DND-41 (cell line): Measurements from ENCODE around the gene SLC5A6.
"Not testable (repeated sequence)": the region's sequence is repeated elsewhere in the genome, so short reads cannot be mapped to it uniquely, and the experiment has no call there.

ENCODE experiments used
- ATAC-seq: fragments of 200-7000 bp; cut with Tn5 transposase; 3 replicates; pipeline ENCODE4 v1.9.1; 2021; ENCODE audit warnings: low read depth; ENCODE audit not compliant: insufficient read depth
- DNase-seq: peaks from one replicate; pipeline ENCODE4 v3.0.0-alpha.2; 2020
- H2AFZ ChIP-seq: 2 replicates; pipeline ENCODE4 v1.6.0; 2012; ENCODE audit warnings: low read depth, low read length
- H3K27ac ChIP-seq: 2 replicates; pipeline ENCODE4 v1.5.1; 2012; ENCODE audit warnings: low read length, inconsistent platforms
- H3K27me3 ChIP-seq: fragments of 200-600 bp; sonication (generic); 2 replicates; pipeline ENCODE4 v1.6.0; 2012; ENCODE audit warnings: low read length, mild to moderate bottlenecking, inconsistent platforms; ENCODE audit not compliant: insufficient read depth, poor library complexity
- H3K36me3 ChIP-seq: 2 replicates; pipeline ENCODE4 v1.5.1; 2012; ENCODE audit warnings: low read length, inconsistent platforms; ENCODE audit not compliant: insufficient read depth
- H3K4me1 ChIP-seq: 2 replicates; pipeline ENCODE4 v1.5.1; 2012; ENCODE audit warnings: mild to moderate bottlenecking, low read length; ENCODE audit not compliant: insufficient read depth
- H3K4me2 ChIP-seq: 2 replicates; pipeline ENCODE4 v1.6.0; 2012; ENCODE audit warnings: mild to moderate bottlenecking, moderate library complexity, low read length, inconsistent platforms; ENCODE audit not compliant: insufficient read depth
- H3K4me3 ChIP-seq, 2 experiments: fragments of 200-600 bp in 1 of 2; shearing (Covaris generic) in 1 of 2; 2 replicates each; pipeline ENCODE4 v1.5.1; 2012 to 2016; ENCODE audit warnings: inconsistent platforms in 2 of 2, low read length in 2 of 2, mild to moderate bottlenecking in 2 of 2, low read depth in 1 of 2, moderate library complexity in 1 of 2
- H3K79me2 ChIP-seq: 2 replicates; pipeline ENCODE4 v1.6.0; 2012; ENCODE audit warnings: low read length, inconsistent platforms; ENCODE audit not compliant: insufficient read depth
- H3K9ac ChIP-seq: 2 replicates; pipeline ENCODE4 v1.6.0; 2012; ENCODE audit warnings: low read depth, mild to moderate bottlenecking, inconsistent platforms, low read length, moderate library complexity
- H3K9me3 ChIP-seq: 2 replicates; pipeline ENCODE4 v1.5.1; 2012; ENCODE audit warnings: low read length, moderate library complexity, mild to moderate bottlenecking, inconsistent platforms; ENCODE audit not compliant: insufficient read depth, severe bottlenecking
- H4K20me1 ChIP-seq: 2 replicates; pipeline ENCODE4 v1.6.0; 2012; ENCODE audit warnings: low read length; ENCODE audit not compliant: insufficient read depth
- EZH2 ChIP-seq: IDR thresholded peaks from 3 replicates; pipeline ENCODE4 v1.6.1; 2012; ENCODE audit warnings: borderline replicate concordance, low read depth, mild to moderate bottlenecking, moderate library complexity, low read length, inconsistent platforms; ENCODE audit not compliant: severe bottlenecking
- TF ChIP-seq, protein P1 (sequence below): IDR thresholded peaks from 2 replicates; pipeline ENCODE4 v1.5.1; 2012; ENCODE audit warnings: borderline replicate concordance, low read length, moderate library complexity, mild to moderate bottlenecking; ENCODE audit not compliant: poor library complexity, severe bottlenecking; ENCODE audit errors: extremely low read depth

Gene SLC5A6

DNA sequence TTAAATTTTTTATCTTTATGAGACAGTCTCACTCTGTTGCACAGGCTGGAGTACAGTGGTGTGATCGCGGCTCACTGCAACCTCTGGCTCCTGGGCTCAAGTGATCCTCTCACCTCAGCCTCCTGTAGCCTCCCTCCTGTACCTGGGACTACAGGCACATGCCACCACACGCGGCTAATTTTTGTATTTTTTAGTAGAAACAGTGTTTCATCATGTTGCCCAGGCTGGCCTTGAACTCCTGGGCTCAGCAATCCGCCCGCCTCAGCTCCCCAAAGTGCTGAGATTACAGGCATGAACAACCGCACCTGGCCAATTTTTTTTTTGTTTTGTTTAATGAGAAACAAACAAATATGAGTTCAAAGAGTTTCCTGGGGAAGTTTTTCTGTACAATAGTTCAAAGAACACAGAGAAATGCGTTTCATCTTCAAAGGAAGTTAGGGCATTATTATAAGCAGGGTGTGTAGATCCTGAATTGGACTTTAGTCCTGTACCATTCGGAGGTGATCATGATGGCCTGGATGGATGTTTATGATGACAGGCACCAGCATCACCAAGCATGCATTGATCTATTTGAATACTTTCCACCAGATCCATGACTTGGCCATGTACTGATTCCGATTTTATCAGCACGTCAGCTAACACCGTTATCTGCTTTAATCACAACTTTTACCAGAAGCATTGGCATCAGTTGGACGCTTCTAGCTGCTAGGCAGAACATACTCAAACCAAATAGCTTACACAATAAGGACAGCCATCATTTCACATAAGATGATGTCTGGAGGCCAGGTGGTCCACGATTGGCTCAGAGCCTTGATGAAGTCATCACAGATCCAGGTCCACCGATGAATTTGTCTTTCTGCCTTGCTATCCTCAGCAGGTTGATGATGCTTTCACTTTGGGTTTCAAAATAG is 34.4 kb downstream of the SLC5A6 start:
- Histone ChIP-seq H3K4me2 (no peak overlapping the region), H3K9me3 (no peaks in the 10 kb centered on the region), H2AFZ (no peak overlapping the region), H3K36me3 (no peaks in the 10 kb centered on the region), H4K20me1 (no peaks in the 10 kb centered on the region), H3K4me1 (no peaks in the 10 kb centered on the region), H3K27ac (no peak overlapping the region), H3K4me3 (no peak overlapping the region), H3K79me2 (no peaks in the 10 kb centered on the region), H3K9ac (no peak overlapping the region), H3K27me3 (peaks cover 25% of the 10 kb centered on the region)
- TF ChIP-seq, protein P1, sequence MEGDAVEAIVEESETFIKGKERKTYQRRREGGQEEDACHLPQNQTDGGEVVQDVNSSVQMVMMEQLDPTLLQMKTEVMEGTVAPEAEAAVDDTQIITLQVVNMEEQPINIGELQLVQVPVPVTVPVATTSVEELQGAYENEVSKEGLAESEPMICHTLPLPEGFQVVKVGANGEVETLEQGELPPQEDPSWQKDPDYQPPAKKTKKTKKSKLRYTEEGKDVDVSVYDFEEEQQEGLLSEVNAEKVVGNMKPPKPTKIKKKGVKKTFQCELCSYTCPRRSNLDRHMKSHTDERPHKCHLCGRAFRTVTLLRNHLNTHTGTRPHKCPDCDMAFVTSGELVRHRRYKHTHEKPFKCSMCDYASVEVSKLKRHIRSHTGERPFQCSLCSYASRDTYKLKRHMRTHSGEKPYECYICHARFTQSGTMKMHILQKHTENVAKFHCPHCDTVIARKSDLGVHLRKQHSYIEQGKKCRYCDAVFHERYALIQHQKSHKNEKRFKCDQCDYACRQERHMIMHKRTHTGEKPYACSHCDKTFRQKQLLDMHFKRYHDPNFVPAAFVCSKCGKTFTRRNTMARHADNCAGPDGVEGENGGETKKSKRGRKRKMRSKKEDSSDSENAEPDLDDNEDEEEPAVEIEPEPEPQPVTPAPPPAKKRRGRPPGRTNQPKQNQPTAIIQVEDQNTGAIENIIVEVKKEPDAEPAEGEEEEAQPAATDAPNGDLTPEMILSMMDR, result no peak
- no peak for TF ChIP-seq EZH2
- DNase-seq (no peak), ATAC-seq (no peak)

DNA sequence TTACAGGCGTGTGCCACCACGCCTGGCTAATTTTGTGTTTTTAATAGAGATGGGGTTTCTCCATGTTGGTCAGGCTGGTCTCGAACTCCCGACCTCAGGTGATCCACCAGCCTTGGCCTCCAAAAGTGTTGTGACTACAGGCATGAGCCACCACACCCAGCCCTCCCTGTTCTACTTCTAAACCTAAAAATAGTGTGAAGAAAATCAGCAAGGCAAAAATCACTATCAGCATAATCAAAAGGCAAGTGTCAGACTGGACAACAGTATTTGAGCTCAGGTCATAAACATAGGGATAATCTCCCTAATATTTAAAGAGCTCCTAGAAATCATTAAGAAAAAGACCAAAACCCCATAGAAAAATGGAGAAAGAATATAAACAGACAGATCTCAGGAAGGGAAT is 36.3 kb downstream of the SLC5A6 start:
- H3K4me2 ChIP-seq, H3K27ac ChIP-seq: not testable (repeated sequence)

DNA sequence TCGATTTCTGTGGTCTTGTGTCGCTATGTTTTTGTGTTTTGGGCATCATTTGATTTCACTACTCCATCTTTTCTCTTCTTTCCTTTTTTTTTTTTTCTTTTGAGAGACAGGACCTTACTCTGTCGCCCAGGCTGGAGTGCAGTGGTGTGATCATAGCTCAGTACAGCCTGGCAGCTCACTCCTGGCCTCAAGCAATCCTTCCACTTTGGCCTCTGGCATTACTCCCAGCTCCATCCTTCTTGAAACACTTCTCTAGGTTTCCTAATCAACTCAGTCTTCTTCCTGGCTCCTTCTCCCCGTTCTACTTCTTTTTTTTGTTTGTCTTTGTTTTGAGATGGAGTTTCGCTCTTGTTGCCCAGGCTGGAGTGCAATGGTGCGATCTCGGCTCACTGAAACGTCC is 36.7 kb downstream of the SLC5A6 start:
- no peaks in the 10 kb centered on the region for H3K36me3 ChIP-seq
- H3K4me1 ChIP-seq, result no peaks in the 10 kb centered on the region
- H3K27me3 ChIP-seq, result peaks cover 28% of the 10 kb centered on the region
- no peak overlapping the region for H3K9ac ChIP-seq
- no peak overlapping the region for H2AFZ ChIP-seq
- TF ChIP-seq, protein P1, result no peak
- no peak for TF ChIP-seq EZH2
- H3K9me3 ChIP-seq, result no peaks in the 10 kb centered on the region
- no peak for DNase-seq
- no peaks in the 10 kb centered on the region for H4K20me1 ChIP-seq
- H3K79me2 ChIP-seq, result no peaks in the 10 kb centered on the region
- no peak overlapping the region for H3K4me2 ChIP-seq
- H3K27ac ChIP-seq, result no peak overlapping the region
- no peak for ATAC-seq
- no peak overlapping the region for H3K4me3 ChIP-seq

More for the DNA sequence above, 36.3 kb downstream of the SLC5A6 start:
- DNase-seq, H3K36me3 ChIP-seq, H3K9ac ChIP-seq, H3K4me1 ChIP-seq, H3K4me3 ChIP-seq, H2AFZ ChIP-seq, H3K9me3 ChIP-seq, H4K20me1 ChIP-seq, H3K79me2 ChIP-seq, ATAC-seq: not testable (repeated sequence)
- peaks cover 25% of the 10 kb centered on the region for H3K27me3 ChIP-seq

DNA sequence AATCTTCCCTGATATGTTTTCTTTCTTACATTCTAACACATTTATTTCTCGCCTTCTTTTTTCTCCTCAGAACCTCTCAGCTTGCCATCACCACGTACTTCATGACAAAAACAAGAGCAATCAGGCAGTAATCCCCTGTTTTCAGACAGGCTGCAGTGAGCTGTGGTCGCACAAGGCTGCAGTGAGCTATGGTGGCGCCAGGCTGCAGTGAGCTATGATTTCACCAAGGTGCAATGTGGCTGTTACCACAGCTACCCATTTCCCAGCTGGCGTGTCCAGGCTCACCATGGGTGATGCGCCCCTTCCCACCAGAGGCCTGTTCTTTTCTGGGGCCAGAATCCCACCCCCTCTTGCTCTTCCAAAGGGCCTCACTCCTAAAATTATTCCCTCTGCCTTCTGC is 37.4 kb downstream of the SLC5A6 start:
- no peaks in the 10 kb centered on the region for H3K9me3 ChIP-seq
- peaks cover 32% of the 10 kb centered on the region for H3K27me3 ChIP-seq
- no peaks in the 10 kb centered on the region for H4K20me1 ChIP-seq
- H3K27ac ChIP-seq, result no peak overlapping the region
- no peaks in the 10 kb centered on the region for H3K79me2 ChIP-seq
- TF ChIP-seq EZH2, result no peak
- TF ChIP-seq, protein P1, result no peak
- H3K4me3 ChIP-seq, result no peak overlapping the region
- ATAC-seq, result no peak
- H3K4me1 ChIP-seq, result peaks cover 4% of the 10 kb centered on the region
- no peak overlapping the region for H2AFZ ChIP-seq
- no peaks in the 10 kb centered on the region for H3K36me3 ChIP-seq
- H3K9ac ChIP-seq, result no peak overlapping the region
- no peak overlapping the region for H3K4me2 ChIP-seq
- no peak for DNase-seq
